NT2/D1 (cell line): ENCODE measurements around the gene IL3.

Source experiments
- DNase-seq: peaks from one replicate; pipeline ENCODE4 v3.0.0-alpha.2; 2011; ENCODE audit warnings: low read depth, low spot score
- H3K27me3 ChIP-seq: 2 replicates; pipeline ENCODE4 v1.6.0; 2011; ENCODE audit warnings: mild to moderate bottlenecking; ENCODE audit not compliant: insufficient read length, insufficient read depth
- H3K36me3 ChIP-seq: 2 replicates; pipeline ENCODE4 v1.6.1; 2011; ENCODE audit warnings: mild to moderate bottlenecking, low read length, mixed read lengths; ENCODE audit not compliant: insufficient read depth, insufficient read length
- H3K4me1 ChIP-seq: 2 replicates; pipeline ENCODE4 v1.5.1; 2011; ENCODE audit not compliant: insufficient read depth, insufficient read length
- H3K4me3 ChIP-seq: 2 replicates; pipeline ENCODE4 v1.5.1; 2011; ENCODE audit warnings: low read depth; ENCODE audit not compliant: insufficient read length
- H3K9ac ChIP-seq: 2 replicates; pipeline ENCODE4 v1.6.0; 2011; ENCODE audit warnings: low read depth; ENCODE audit not compliant: insufficient read length
- H3K9me3 ChIP-seq: 2 replicates; pipeline ENCODE4 v1.5.1; 2011; ENCODE audit warnings: mild to moderate bottlenecking, low read length; ENCODE audit not compliant: insufficient read depth
- SUZ12 ChIP-seq: IDR thresholded peaks from 2 replicates; pipeline ENCODE4 v1.6.1; 2011; ENCODE audit not compliant: insufficient read length, insufficient read depth; ENCODE audit errors: extremely low read depth
- YY1 ChIP-seq: IDR thresholded peaks from 2 replicates; pipeline ENCODE4 v1.6.1; 2011; ENCODE audit not compliant: insufficient read length, insufficient read depth
- ZNF274 ChIP-seq: IDR thresholded peaks from 2 replicates; pipeline ENCODE4 v1.6.1; 2011; ENCODE audit warnings: mild to moderate bottlenecking, low read depth, low read length

The IL3 gene

DNA sequence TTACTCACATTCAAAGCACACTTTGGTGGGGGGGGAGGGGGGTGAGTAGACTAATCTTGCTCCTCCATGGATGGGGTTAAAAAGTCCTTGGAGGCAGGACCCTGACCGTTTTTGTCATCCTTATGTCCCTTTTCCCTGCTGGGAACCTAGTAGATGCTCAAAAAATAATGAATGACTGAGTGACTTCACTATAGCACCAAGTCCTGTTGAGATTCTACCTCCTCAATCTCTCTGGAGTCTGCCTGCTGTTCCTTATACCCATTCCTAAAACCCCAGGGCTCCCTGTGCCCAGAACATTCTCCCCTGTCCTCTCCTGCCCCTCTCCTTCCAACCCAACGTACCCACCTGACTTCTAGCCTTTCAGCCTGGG is 10.9 kb downstream of the IL3 start:
- Histone ChIP-seq H3K9ac (no peak overlapping the region), H3K27me3 (no peaks in the 10 kb centered on the region), H3K4me3 (no peak overlapping the region), H3K9me3 (no peaks in the 10 kb centered on the region), H3K36me3 (no peaks in the 10 kb centered on the region), H3K4me1 (peaks cover 2% of the 10 kb centered on the region)
- no peak for DNase-seq
- TF ChIP-seq SUZ12 = no peak
- TF ChIP-seq ZNF274 = no peak
- TF ChIP-seq YY1 = no peak

DNA sequence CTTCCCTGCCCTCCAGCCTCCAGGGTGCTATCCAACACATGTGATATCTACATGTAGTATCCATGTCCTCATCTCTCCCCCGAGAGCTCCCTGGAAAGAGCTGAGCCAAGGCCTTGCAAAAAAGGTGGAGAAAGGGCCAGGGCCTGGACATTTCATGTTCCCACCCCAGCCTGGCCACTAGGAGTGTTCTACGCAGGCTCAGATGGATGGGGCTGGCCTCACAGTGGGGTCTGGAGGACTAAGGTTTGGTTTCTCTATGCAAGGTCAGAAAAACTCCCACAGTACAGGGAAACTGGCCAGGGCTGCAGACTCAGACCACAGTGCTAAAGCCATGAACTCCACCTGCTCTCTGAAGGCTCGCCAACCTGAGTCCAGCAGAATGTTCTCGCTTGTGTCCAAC is 11.6 kb downstream of the IL3 start:
- TF ChIP-seq SUZ12 (no peak), YY1 (no peak), ZNF274 (no peak)
- Histone ChIP-seq H3K4me3 (no peak overlapping the region), H3K4me1 (peaks cover 2% of the 10 kb centered on the region), H3K36me3 (no peaks in the 10 kb centered on the region), H3K9ac (no peak overlapping the region), H3K27me3 (no peaks in the 10 kb centered on the region), H3K9me3 (no peaks in the 10 kb centered on the region)
- no peak for DNase-seq

DNA sequence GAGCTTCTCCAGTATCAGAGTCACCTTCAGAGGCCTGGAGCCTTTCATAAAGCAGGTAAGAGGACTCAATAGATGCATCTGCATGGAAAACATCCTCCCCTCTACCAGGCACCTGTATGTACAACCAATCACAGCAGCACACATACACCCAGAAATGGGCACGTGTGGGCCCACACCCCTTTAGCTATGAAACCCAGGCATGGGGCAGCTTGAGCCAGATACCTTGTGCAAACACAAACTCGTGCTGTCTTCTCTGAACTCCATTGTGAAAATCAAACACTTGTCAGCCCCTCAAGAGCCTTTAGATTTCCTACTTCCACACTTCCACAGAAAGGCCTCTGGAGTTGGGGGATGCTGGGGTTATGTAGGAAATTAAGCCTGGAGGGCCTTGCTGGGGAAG is 12.1 kb downstream of the IL3 start:
- TF ChIP-seq YY1 (no peak), ZNF274 (no peak), SUZ12 (no peak)
- Histone ChIP-seq H3K9ac (no peak overlapping the region), H3K27me3 (no peaks in the 10 kb centered on the region), H3K4me3 (no peak overlapping the region), H3K4me1 (peaks cover 2% of the 10 kb centered on the region), H3K9me3 (no peaks in the 10 kb centered on the region), H3K36me3 (no peaks in the 10 kb centered on the region)
- DNase-seq = no peak

DNA sequence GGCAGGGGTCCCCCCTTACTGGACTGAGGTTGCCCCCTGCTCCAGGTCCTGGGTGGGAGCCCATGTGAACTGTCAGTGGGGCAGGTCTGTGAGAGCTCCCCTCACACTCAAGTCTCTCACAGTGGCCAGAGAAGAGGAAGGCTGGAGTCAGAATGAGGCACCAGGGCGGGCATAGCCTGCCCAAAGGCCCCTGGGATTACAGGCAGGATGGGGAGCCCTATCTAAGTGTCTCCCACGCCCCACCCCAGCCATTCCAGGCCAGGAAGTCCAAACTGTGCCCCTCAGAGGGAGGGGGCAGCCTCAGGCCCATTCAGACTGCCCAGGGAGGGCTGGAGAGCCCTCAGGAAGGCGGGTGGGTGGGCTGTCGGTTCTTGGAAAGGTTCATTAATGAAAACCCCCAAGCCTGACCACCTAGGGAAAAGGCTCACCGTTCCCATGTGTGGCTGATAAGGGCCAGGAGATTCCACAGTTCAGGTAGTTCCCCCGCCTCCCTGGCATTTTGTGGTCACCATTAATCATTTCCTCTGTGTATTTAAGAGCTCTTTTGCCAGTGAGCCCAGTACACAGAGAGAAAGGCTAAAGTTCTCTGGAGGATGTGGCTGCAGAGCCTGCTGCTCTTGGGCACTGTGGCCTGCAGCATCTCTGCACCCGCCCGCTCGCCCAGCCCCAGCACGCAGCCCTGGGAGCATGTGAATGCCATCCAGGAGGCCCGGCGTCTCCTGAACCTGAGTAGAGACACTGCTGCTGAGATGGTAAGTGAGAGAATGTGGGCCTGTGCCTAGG is 13.0 kb downstream of the IL3 start, which contains the start of gene CSF2:
CSF2 (plus strand) TSS at position 559 of the 783 bp plus-strand sequence; CDS start at position 594, 35 bp downstream.
- Histone ChIP-seq H3K9me3 (no peaks in the 10 kb centered on the region), H3K4me1 (peaks cover 2% of the 10 kb centered on the region), H3K36me3 (no peaks in the 10 kb centered on the region), H3K4me3 (no peak within 1 kb of the TSS), H3K27me3 (no peaks in the 10 kb centered on the region), H3K9ac (no peak within 1 kb of the TSS)
- DNase-seq = no peak
- TF ChIP-seq YY1 (no peak), SUZ12 (no peak), ZNF274 (no peak)

DNA sequence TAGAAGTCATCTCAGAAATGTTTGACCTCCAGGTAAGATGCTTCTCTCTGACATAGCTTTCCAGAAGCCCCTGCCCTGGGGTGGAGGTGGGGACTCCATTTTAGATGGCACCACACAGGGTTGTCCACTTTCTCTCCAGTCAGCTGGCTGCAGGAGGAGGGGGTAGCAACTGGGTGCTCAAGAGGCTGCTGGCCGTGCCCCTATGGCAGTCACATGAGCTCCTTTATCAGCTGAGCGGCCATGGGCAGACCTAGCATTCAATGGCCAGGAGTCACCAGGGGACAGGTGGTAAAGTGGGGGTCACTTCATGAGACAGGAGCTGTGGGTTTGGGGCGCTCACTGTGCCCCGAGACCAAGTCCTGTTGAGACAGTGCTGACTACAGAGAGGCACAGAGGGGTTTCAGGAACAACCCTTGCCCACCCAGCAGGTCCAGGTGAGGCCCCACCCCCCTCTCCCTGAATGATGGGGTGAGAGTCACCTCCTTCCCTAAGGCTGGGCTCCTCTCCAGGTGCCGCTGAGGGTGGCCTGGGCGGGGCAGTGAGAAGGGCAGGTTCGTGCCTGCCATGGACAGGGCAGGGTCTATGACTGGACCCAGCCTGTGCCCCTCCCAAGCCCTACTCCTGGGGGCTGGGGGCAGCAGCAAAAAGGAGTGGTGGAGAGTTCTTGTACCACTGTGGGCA is 13.8 kb downstream of the IL3 start:
- Histone ChIP-seq H3K9me3 (no peaks in the 10 kb centered on the region), H3K4me3 (no peak overlapping the region), H3K36me3 (no peaks in the 10 kb centered on the region), H3K27me3 (no peaks in the 10 kb centered on the region), H3K4me1 (peaks cover 2% of the 10 kb centered on the region), H3K9ac (no peak overlapping the region)
- TF ChIP-seq SUZ12 (no peak), YY1 (no peak)
- DNase-seq = no peak

DNA sequence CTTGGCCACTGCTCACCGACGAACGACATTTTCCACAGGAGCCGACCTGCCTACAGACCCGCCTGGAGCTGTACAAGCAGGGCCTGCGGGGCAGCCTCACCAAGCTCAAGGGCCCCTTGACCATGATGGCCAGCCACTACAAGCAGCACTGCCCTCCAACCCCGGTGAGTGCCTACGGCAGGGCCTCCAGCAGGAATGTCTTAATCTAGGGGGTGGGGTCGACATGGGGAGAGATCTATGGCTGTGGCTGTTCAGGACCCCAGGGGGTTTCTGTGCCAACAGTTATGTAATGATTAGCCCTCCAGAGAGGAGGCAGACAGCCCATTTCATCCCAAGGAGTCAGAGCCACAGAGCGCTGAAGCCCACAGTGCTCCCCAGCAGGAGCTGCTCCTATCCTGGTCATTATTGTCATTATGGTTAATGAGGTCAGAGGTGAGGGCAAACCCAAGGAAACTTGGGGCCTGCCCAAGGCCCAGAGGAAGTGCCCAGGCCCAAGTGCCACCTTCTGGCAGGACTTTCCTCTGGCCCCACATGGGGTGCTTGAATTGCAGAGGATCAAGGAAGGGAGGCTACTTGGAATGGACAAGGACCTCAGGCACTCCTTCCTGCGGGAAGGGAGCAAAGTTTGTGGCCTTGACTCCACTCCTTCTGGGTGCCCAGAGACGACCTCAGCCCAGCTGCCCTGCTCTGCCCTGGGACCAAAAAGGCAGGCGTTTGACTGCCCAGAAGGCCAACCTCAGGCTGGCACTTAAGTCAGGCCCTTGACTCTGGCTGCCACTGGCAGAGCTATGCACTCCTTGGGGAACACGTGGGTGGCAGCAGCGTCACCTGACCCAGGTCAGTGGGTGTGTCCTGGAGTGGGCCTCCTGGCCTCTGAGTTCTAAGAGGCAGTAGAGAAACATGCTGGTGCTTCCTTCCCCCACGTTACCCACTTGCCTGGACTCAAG is 14.6 kb downstream of the IL3 start:
- Histone ChIP-seq H3K4me3 (no peak overlapping the region), H3K36me3 (no peaks in the 10 kb centered on the region), H3K27me3 (no peaks in the 10 kb centered on the region), H3K4me1 (peaks cover 2% of the 10 kb centered on the region), H3K9ac (no peak overlapping the region), H3K9me3 (no peaks in the 10 kb centered on the region)
- no peak for TF ChIP-seq ZNF274
- DNase-seq = no peak

DNA sequence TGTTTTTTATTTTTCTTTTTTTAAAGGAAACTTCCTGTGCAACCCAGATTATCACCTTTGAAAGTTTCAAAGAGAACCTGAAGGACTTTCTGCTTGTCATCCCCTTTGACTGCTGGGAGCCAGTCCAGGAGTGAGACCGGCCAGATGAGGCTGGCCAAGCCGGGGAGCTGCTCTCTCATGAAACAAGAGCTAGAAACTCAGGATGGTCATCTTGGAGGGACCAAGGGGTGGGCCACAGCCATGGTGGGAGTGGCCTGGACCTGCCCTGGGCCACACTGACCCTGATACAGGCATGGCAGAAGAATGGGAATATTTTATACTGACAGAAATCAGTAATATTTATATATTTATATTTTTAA is 15.2 kb downstream of the IL3 start:
- H3K9ac ChIP-seq = no peak overlapping the region
- peaks cover 2% of the 10 kb centered on the region for H3K4me1 ChIP-seq
- DNase-seq = no peak
- no peaks in the 10 kb centered on the region for H3K36me3 ChIP-seq
- H3K9me3 ChIP-seq = no peaks in the 10 kb centered on the region
- no peaks in the 10 kb centered on the region for H3K27me3 ChIP-seq
- no peak overlapping the region for H3K4me3 ChIP-seq
- TF ChIP-seq YY1 (no peak), ZNF274 (no peak), SUZ12 (no peak)
